GM12878 (cell line): Measurements from ENCODE around the gene ANGEL1. TPM values are rescaled to one million over a fixed set of nuclear protein-coding genes. Genes with fewer than 3 reads are reported as not detected.

Experiments used
- ASH2L ChIP-seq: fragments of 300-600, 200-600 bp; sonication (generic); IDR thresholded peaks from 2 replicates; pipeline ENCODE4 v1.6.1; 2017; ENCODE audit warnings: low read depth, mild to moderate bottlenecking, borderline replicate concordance
- BHLHE40 ChIP-seq, 2 experiments: fragments of 450-650 bp in 1 of 2; IDR thresholded peaks; 2 replicates each; pipeline ENCODE4 v1.6.1; 2011 to 2017; ENCODE audit warnings: low read depth in 2 of 2, borderline replicate concordance in 1 of 2, improper control_type of control experiment in 1 of 2, low read length in 1 of 2, mild to moderate bottlenecking in 1 of 2
- CHD1 ChIP-seq: IDR thresholded peaks from 2 replicates; pipeline ENCODE4 v1.6.1; 2012; ENCODE audit warnings: low read depth, low read length, improper control_type of control experiment
- EGR1 ChIP-seq, 2 experiments: IDR thresholded peaks; 1 replicate in 1 of 2; 2 replicates in 1 of 2; pipeline ENCODE4 v1.6.1; 2011 to 2012; ENCODE audit warnings: low read depth in 2 of 2, low read length in 2 of 2, borderline replicate concordance in 1 of 2, mild to moderate bottlenecking in 1 of 2, moderate library complexity in 1 of 2
- ESRRA ChIP-seq: IDR thresholded peaks from 2 replicates; pipeline ENCODE4 v1.6.1; 2012; ENCODE audit warnings: mild to moderate bottlenecking, low read length, improper control_type of control experiment
- FOXK2 ChIP-seq: fragments of 450-650 bp; IDR thresholded peaks from 2 replicates; pipeline ENCODE4 v1.6.1; 2017; ENCODE audit warnings: mild to moderate bottlenecking, moderate library complexity
- KLF5 ChIP-seq: fragments of 450-650 bp; IDR thresholded peaks from 2 replicates; pipeline ENCODE4 v1.6.1; 2014; ENCODE audit warnings: mild to moderate bottlenecking; ENCODE audit not compliant: partially characterized antibody
- LARP7 ChIP-seq: fragments of 450-650 bp; IDR thresholded peaks from 2 replicates; pipeline ENCODE4 v1.6.1; 2017; ENCODE audit warnings: mild to moderate bottlenecking
- MYB ChIP-seq: fragments of 150-350 bp; IDR thresholded peaks from 2 replicates; pipeline ENCODE4 v1.6.1; 2014; ENCODE audit warnings: mild to moderate bottlenecking, low read depth, low read length, borderline replicate concordance
- NFIC ChIP-seq: IDR thresholded peaks from 2 replicates; pipeline ENCODE4 v1.6.1; 2012; ENCODE audit warnings: low read depth, mild to moderate bottlenecking, inconsistent platforms, low read length, moderate library complexity
- NFXL1 ChIP-seq: fragments of 450-650 bp; IDR thresholded peaks from 2 replicates; pipeline ENCODE4 v1.6.1; 2017; ENCODE audit warnings: antibody characterized with exemption, mild to moderate bottlenecking, borderline replicate concordance
- NR2C2 ChIP-seq: IDR thresholded peaks from 2 replicates; pipeline ENCODE4 v1.6.1; 2011; ENCODE audit warnings: borderline replicate concordance, low read depth; ENCODE audit not compliant: control insufficient read depth, insufficient read length
- PAX5 ChIP-seq: IDR thresholded peaks from 2 replicates; pipeline ENCODE4 v1.6.1; 2011; ENCODE audit warnings: low read depth, low read length, borderline replicate concordance
- PAX8 ChIP-seq: fragments of 450-650 bp; IDR thresholded peaks from 2 replicates; pipeline ENCODE4 v1.6.1; 2017; ENCODE audit warnings: mild to moderate bottlenecking, moderate library complexity
- PBX3 ChIP-seq: IDR thresholded peaks from 2 replicates; pipeline ENCODE4 v1.6.1; 2011; ENCODE audit warnings: mild to moderate bottlenecking, low read depth, low read length, moderate library complexity; ENCODE audit not compliant: insufficient replicate concordance
- YBX1 ChIP-seq: fragments of 450-650 bp; IDR thresholded peaks from 2 replicates; pipeline ENCODE4 v1.6.1; 2016; ENCODE audit warnings: antibody characterized with exemption
- ZBTB11 ChIP-seq: fragments of 450-650 bp; formaldehyde crosslinking; IDR thresholded peaks from 2 replicates; pipeline ENCODE4 v1.5.0; 2022; ENCODE audit warnings: mild to moderate bottlenecking, missing genetic modification characterization
- ZNF24 ChIP-seq: fragments of 450-650 bp; IDR thresholded peaks from 2 replicates; pipeline ENCODE4 v1.6.1; 2017; ENCODE audit warnings: antibody characterized with exemption, mild to moderate bottlenecking
- ZNF384 ChIP-seq: IDR thresholded peaks from 2 replicates; pipeline ENCODE4 v1.6.1; 2012; ENCODE audit warnings: low read depth, mild to moderate bottlenecking, low read length, improper control_type of control experiment, borderline replicate concordance
- ZNF622 ChIP-seq: fragments of 450-650 bp; IDR thresholded peaks from 2 replicates; pipeline ENCODE4 v1.6.1; 2017; ENCODE audit warnings: mild to moderate bottlenecking, inconsistent platforms
- ZZZ3 ChIP-seq: IDR thresholded peaks from 2 replicates; pipeline ENCODE4 v1.6.1; 2011; ENCODE audit warnings: low read depth; ENCODE audit not compliant: control insufficient read depth, insufficient read length
- polyA plus RNA-seq, 11 experiments: library from polyadenylated mRNA; depleted of rRNA in 4 of 11; unstranded in 6 of 11; stranded (reverse) in 5 of 11; fragments of >200 nt; fragmentation: Nextera tagmentation in 4 of 11; fragmentation: Illumina TruSeq in 1 of 11; extraction: Ambion mirVana in 4 of 11; extraction: Trizol in 1 of 11; gene quantifications; 1 replicate in 1 of 11; 2 replicates in 10 of 11; pipeline versions ENCODE4 v1.2.1 to v1.2.3, GENCODE V29; 2011 to 2016; ENCODE audit warnings: inconsistent platforms in 2 of 11, missing spikeins in 2 of 11, low read depth in 1 of 11
- total RNA-seq, 4 experiments: library from RNA; depleted of rRNA in 3 of 4; stranded (reverse); fragments of >200 nt in 3 of 4; fragmentation: Illumina TruSeq in 1 of 4; extraction: Trizol in 1 of 4; gene quantifications; 2 replicates each; pipeline versions ENCODE4 v1.2.1 to v1.2.3, GENCODE V29; 2013 to 2021
- TF ChIP-seq, protein P1 (sequence below): fragments of 450-650 bp; IDR thresholded peaks from 2 replicates; pipeline ENCODE4 v1.6.1; 2017; ENCODE audit warnings: mild to moderate bottlenecking
- TF ChIP-seq, protein P2 (sequence below): IDR thresholded peaks from 2 replicates; pipeline ENCODE4 v1.6.1; 2012; ENCODE audit warnings: low read length, inconsistent platforms

The ANGEL1 gene
- total and polyA plus RNA-seq, 10 of the 15 experiments (the other 5 are each of a cell fraction or from before 2014, with no cell fraction given) = 1.7 to 29.7 (median 12.3) TPM

DNA sequence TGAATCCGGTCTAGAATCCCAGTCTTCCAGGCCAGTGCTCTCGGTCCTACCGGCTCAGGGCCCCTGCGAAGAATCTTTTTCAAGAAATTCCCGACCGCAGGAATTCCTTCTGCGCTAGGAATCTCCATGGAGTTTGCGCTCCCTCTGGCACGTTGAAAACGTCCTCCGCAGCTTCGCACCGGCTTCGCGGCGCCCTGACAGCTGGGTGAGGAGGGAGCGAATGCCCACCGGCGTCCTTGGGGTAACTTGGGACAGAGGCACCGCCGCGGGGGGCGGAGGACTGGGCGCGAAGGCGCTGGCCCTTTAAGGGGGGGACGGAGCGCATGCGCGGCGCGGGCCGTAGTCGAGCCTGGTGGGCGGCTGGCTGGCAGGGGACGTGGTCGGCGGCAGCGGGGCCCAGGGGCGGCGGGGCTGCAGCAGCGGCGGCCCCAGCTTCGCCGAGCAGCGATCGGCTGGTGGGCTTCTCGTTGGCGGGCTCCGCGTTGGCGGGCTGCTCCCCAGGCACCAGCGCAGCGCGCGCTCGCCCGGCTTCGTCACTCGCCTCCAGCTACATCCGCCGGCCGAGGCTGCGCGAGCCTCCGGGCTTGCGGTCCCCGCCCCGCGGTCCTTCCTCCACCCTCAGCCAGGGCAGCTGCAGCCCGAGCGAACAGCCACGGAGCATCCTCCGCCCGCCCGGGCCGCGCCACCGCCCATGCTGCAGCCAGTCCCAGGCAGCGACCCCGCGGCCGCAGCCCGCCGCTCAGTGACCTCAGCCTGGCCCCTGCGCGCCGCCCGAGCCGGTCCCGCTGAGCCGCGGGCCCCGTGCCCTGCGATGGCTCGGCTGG, 51.3 kb downstream of the ANGEL1 start, which contains the start of gene VASH1 (continued):
- no peak for TF ChIP-seq ZZZ3
- TF ChIP-seq, protein P1, sequence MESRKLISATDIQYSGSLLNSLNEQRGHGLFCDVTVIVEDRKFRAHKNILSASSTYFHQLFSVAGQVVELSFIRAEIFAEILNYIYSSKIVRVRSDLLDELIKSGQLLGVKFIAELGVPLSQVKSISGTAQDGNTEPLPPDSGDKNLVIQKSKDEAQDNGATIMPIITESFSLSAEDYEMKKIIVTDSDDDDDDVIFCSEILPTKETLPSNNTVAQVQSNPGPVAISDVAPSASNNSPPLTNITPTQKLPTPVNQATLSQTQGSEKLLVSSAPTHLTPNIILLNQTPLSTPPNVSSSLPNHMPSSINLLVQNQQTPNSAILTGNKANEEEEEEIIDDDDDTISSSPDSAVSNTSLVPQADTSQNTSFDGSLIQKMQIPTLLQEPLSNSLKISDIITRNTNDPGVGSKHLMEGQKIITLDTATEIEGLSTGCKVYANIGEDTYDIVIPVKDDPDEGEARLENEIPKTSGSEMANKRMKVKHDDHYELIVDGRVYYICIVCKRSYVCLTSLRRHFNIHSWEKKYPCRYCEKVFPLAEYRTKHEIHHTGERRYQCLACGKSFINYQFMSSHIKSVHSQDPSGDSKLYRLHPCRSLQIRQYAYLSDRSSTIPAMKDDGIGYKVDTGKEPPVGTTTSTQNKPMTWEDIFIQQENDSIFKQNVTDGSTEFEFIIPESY = no peak
- TF ChIP-seq PBX3 = no peak
- no peak for TF ChIP-seq KLF5
- TF ChIP-seq YBX1 = no peak
- TF ChIP-seq PAX5 = no peak
- 0 out of 3 replicates have a peak, but pooled peaks of 1 of the 2 experiments have one; percentile 46 for TF ChIP-seq EGR1 (IDR thresholded peaks at IDR 0.05; ENCODE audit: borderline replicate concordance in 1 of 2, low read depth in 2 of 2, low read length in 2 of 2)
- no peak for TF ChIP-seq NR2C2
- TF ChIP-seq ASH2L = no peak
- TF ChIP-seq NFXL1 = no peak
- no peak for TF ChIP-seq ZNF622
- TF ChIP-seq FOXK2 = no peak
- TF ChIP-seq ZBTB11 (CRISPR knock-in tag) = no peak
- TF ChIP-seq MYB = no peak
- no peak for TF ChIP-seq ESRRA
- no peak for TF ChIP-seq ZNF24
- no peak for TF ChIP-seq ZNF384
- peak; percentile 70 for TF ChIP-seq LARP7
- no peak for TF ChIP-seq NFIC
- peak in 1 of 2 experiments; percentile 20; a peak in 1 of 4 replicates for TF ChIP-seq BHLHE40 (IDR thresholded peaks at IDR 0.05; ENCODE audit: borderline replicate concordance in 1 of 2, low read depth in 2 of 2, low read length in 1 of 2)
- TF ChIP-seq PAX8 = no peak
- TF ChIP-seq CHD1 = no peak
- TF ChIP-seq, protein P2, sequence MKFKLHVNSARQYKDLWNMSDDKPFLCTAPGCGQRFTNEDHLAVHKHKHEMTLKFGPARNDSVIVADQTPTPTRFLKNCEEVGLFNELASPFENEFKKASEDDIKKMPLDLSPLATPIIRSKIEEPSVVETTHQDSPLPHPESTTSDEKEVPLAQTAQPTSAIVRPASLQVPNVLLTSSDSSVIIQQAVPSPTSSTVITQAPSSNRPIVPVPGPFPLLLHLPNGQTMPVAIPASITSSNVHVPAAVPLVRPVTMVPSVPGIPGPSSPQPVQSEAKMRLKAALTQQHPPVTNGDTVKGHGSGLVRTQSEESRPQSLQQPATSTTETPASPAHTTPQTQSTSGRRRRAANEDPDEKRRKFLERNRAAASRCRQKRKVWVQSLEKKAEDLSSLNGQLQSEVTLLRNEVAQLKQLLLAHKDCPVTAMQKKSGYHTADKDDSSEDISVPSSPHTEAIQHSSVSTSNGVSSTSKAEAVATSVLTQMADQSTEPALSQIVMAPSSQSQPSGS = no peak
